ENCODE data around the gene GPC6.

The GPC6 gene

DNA sequence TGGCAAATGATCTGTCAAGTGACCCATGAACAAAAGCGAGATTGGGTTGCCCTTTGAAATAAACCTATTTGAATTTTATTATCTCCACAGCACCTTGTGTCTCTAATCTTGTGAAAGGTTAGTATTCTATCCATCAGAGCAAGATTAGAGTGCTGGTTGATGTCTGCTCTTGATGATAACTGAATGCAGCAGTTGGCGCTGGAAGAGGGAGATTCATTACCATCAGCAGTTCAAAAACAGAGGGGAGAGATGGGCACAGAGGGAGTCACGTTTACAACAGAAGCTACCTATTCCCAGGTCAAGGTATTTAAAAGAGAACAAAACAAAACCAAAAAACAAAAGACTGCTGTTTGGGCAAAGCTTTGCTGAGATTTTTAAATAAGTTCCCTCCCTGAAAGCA, 588.1 kb downstream of the GPC6 start:
- ChIA-PET POLR2A (no interaction called here), CTCF (no interaction called here)
- DNase-seq (ENCODE audit: extremely low spot score), result no peak
- TF ChIP-seq FOXM1 (IDR thresholded peaks at IDR 0.05; ENCODE audit: borderline replicate concordance), result no peak
- TF ChIP-seq BHLHE40 (IDR thresholded peaks at IDR 0.05; ENCODE audit: borderline replicate concordance), result no peak
- TF ChIP-seq, protein P1, sequence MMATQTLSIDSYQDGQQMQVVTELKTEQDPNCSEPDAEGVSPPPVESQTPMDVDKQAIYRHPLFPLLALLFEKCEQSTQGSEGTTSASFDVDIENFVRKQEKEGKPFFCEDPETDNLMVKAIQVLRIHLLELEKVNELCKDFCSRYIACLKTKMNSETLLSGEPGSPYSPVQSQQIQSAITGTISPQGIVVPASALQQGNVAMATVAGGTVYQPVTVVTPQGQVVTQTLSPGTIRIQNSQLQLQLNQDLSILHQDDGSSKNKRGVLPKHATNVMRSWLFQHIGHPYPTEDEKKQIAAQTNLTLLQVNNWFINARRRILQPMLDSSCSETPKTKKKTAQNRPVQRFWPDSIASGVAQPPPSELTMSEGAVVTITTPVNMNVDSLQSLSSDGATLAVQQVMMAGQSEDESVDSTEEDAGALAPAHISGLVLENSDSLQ (IDR thresholded peaks at IDR 0.05), result no peak
- TF ChIP-seq FOXA1 (IDR thresholded peaks at IDR 0.05), result no peak

DNA sequence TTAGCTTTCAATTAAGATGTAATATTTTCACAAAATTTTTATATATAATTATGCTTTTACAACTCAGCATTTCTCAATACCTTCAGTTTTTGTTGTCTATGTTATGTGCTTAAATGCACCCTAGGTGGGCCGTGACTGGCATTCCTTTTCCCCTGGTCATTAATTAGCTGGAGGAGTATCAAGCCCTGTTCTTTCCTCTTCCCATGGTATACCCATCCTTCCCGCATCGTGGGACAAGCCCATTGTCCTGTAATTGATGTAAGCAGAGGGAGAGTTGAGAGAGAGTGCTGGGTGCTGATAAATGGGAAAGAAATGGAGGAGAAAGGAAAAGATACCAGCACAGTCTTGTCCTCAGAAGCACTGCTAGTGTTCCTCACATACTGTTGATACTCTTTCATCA, 591.7 kb downstream of the GPC6 start:
- CTCF ChIA-PET, result interaction anchor here (0.6 kb wide), 1 partner anchor 130 kb away, joined by 3 read pairs; no protein-coding TSS in a partner anchor
- no peak for DNase-seq (ENCODE audit: extremely low spot score)
- POLR2A ChIA-PET, result no interaction called here
- TF ChIP-seq FOXM1 (IDR thresholded peaks at IDR 0.05; ENCODE audit: borderline replicate concordance) (no peak), FOXA1 (IDR thresholded peaks at IDR 0.05) (no peak), NFRKB (IDR thresholded peaks at IDR 0.05) (no peak)

DNA sequence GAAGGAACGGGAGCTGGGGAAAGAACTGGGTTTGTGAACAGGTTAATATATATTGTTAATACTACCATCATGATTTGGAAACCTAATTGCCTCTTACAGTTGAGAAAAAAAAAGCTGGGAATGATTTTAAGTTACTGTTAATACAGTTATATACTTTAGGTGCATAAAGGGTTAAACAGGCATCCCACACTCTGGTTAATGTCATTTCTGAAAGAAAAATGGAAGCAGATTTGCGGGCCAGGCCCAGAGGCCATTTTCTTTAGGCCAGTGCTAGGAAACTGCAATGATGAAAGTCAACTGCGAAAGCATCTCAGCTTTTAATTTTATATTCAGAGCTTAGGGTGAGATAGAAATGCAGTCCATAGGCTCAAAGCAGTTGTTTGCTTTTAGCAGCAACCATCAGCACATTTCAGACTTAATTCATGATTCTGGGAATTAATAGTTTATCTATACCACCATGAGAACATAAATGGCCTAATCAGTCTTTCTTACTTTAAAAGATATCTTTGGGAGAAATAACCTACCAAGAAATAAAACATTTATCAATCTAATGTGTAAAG, 592.8 kb downstream of the GPC6 start:
- CTCF ChIA-PET, result no interaction called here
- TF ChIP-seq ELF4 (IDR thresholded peaks at IDR 0.05), result no peak
- no peak for TF ChIP-seq ARNT (IDR thresholded peaks at IDR 0.05)
- no peak for TF ChIP-seq SUZ12 (IDR thresholded peaks at IDR 0.05)
- no peak for TF ChIP-seq TARDBP (IDR thresholded peaks at IDR 0.05)
- no peak for TF ChIP-seq LEF1 (IDR thresholded peaks at IDR 0.05; ENCODE audit: borderline replicate concordance)
- no peak for DNase-seq (ENCODE audit: extremely low spot score)
- POLR2A ChIA-PET, result no interaction called here

DNA sequence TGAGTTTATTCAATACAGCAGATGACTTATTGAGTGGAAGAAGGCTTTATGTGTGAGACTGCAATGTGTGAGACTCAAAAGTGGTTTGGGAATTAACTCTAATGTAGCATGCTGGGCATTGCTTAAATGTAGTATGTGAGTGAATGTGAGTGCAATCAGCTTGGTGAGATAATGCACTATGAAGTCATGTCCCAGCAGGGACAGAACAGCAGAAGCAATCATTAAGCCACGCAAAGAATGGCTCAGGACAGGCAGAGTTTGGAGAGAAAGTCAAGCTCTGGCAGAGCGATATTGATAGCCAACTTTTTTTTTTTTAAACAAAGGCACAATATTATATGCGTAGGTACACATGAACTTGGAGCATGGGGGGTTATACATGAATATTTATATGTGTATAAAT, 597.7 kb downstream of the GPC6 start:
- peak; percentile 20 for DNase-seq (ENCODE audit: extremely low spot score)
- POLR2A ChIA-PET, result no interaction called here
- CTCF ChIA-PET, result no interaction called here
- TF ChIP-seq SUZ12 (IDR thresholded peaks at IDR 0.05) (no peak), ZNF384 (IDR thresholded peaks at IDR 0.05) (0 out of 2 replicates have a peak, but pooled peaks have one; percentile 7), L3MBTL2 (conservative IDR thresholded peaks at IDR 0.05) (no peak), LEF1 (IDR thresholded peaks at IDR 0.05; ENCODE audit: borderline replicate concordance) (no peak)

DNA sequence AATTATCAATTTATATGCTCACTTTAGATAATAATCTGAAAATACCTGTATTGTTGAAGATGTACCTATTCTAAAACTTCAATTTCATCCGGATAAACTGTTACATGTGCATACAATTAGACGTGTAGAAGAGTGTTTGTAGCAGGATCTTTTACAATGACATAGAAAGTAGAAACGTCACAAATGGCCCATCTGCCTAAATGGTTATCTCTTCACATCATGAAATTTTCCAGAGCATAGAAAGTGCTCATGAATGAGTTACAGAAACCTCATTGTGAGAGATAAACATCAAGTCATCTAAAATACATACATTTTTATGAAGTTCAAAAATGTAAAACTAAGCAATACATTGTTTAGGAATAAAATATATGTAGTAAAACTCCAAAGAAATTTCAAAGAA, 607.4 kb downstream of the GPC6 start:
- ChIA-PET CTCF (interaction anchor here (0.6 kb wide), 1 partner anchor 82 kb away, joined by 3 read pairs; no protein-coding TSS in a partner anchor), POLR2A (no interaction called here)
- no peak for DNase-seq (ENCODE audit: extremely low spot score)
- TF ChIP-seq SUZ12 (IDR thresholded peaks at IDR 0.05), result no peak
- TF ChIP-seq HDGF (IDR thresholded peaks at IDR 0.05; ENCODE audit: borderline replicate concordance), result no peak
- TF ChIP-seq ELF4 (IDR thresholded peaks at IDR 0.05), result no peak

DNA sequence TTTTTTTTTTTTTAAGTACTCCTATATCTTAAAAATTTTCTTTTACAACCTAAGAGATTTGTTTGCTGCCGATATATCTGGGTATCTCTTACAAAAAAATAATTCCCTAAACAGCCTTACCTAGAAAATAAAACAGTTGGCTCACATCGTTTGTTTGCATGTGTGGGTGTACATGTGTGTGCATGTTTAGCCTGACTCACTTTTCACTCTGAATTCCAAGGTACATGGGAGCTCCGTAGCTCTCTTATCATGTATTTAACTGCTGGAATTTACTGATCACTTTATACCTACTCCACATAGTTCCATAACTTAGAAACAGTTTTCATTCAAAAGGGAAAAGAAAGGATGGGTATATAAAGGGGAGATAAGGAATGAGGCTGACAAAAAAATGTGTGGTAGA, 616.5 kb downstream of the GPC6 start:
- TF ChIP-seq SUZ12 (IDR thresholded peaks at IDR 0.05) (no peak), ELF4 (IDR thresholded peaks at IDR 0.05) (no peak), FOXA1 (IDR thresholded peaks at IDR 0.05) (no peak), FOXM1 (IDR thresholded peaks at IDR 0.05; ENCODE audit: borderline replicate concordance) (no peak), FOXK2 (IDR thresholded peaks at IDR 0.05) (no peak), SP1 (IDR thresholded peaks at IDR 0.05) (no peak), LEF1 (IDR thresholded peaks at IDR 0.05; ENCODE audit: borderline replicate concordance) (no peak), NFRKB (IDR thresholded peaks at IDR 0.05) (no peak), TARDBP (IDR thresholded peaks at IDR 0.05) (no peak), ZNF384 (IDR thresholded peaks at IDR 0.05) (no peak), CTBP1 (IDR thresholded peaks at IDR 0.05; ENCODE audit: borderline replicate concordance) (no peak), BHLHE40 (IDR thresholded peaks at IDR 0.05; ENCODE audit: borderline replicate concordance) (no peak), HDGF (IDR thresholded peaks at IDR 0.05; ENCODE audit: borderline replicate concordance) (no peak), ARNT (IDR thresholded peaks at IDR 0.05) (no peak), L3MBTL2 (conservative IDR thresholded peaks at IDR 0.05) (no peak)
- TF ChIP-seq, protein P1 (IDR thresholded peaks at IDR 0.05), result no peak
- ChIA-PET CTCF (no interaction called here), POLR2A (interaction anchor here (0.6 to 0.8 kb wide), 2 partner anchors 10 to 62 kb away, joined by 3 to 5 read pairs; no protein-coding TSS in a partner anchor)
- no peak for DNase-seq (ENCODE audit: extremely low spot score)

DNA sequence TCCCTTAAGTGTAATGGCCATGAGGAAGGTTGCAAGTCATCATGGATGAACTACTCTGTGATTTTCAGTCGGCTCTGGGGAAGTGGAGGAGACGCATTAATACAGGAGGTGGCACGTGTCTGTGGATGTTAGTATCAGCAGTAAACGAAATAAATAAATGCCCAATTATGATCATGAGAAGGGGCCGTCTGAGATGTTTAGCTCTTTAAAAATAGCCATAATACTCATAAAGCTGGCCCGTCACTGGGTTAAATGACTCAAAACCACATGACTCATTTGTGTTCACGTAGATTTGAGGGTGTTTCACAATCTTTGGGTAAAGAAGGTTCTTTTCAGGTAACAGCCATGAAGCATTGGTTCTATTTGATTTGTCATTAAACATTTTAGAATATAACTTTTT, 620.6 kb downstream of the GPC6 start:
- DNase-seq (ENCODE audit: extremely low spot score), result no peak
- ChIA-PET POLR2A (no interaction called here), CTCF (no interaction called here)
- TF ChIP-seq FOXK2 (IDR thresholded peaks at IDR 0.05) (no peak), TARDBP (IDR thresholded peaks at IDR 0.05) (no peak), LEF1 (IDR thresholded peaks at IDR 0.05; ENCODE audit: borderline replicate concordance) (no peak), FOXA1 (IDR thresholded peaks at IDR 0.05) (no peak), HDGF (IDR thresholded peaks at IDR 0.05; ENCODE audit: borderline replicate concordance) (no peak), SP1 (IDR thresholded peaks at IDR 0.05) (no peak), NFRKB (IDR thresholded peaks at IDR 0.05) (no peak), ARNT (IDR thresholded peaks at IDR 0.05) (no peak), BHLHE40 (IDR thresholded peaks at IDR 0.05; ENCODE audit: borderline replicate concordance) (no peak), CTBP1 (IDR thresholded peaks at IDR 0.05; ENCODE audit: borderline replicate concordance) (no peak), ELF4 (IDR thresholded peaks at IDR 0.05) (no peak), ZNF384 (IDR thresholded peaks at IDR 0.05) (no peak), SUZ12 (IDR thresholded peaks at IDR 0.05) (no peak), FOXM1 (IDR thresholded peaks at IDR 0.05; ENCODE audit: borderline replicate concordance) (no peak), L3MBTL2 (conservative IDR thresholded peaks at IDR 0.05) (no peak)
- TF ChIP-seq, protein P1 (IDR thresholded peaks at IDR 0.05), result no peak
